Left cardiac atrium (tissue), 4 donors: ENCODE measurements around the gene SPECC1L. TPM values are rescaled to one million over a fixed set of nuclear protein-coding genes. Genes with fewer than 3 reads are reported as not detected.

ENCODE experiments used
- ATAC-seq, 2 donors: fragments of 200-7000 bp; cut with Tn5 transposase; one replicate each; pipeline ENCODE4 v1.9.1; 2020; ENCODE audit warnings: mild to moderate bottlenecking in 2 of 2, moderate library complexity in 2 of 2
- DNase-seq: peaks from one replicate; pipeline ENCODE4 v3.0.0-alpha.2; 2020
- intact Hi-C, 2 donors: fragments of 100-400 bp; cut with DNase I; formaldehyde crosslinking; loops; one replicate each; pipeline versions ENCODE4 v1.14.1 to v1.15.1; 2022 to 2023
- total RNA-seq, 2 donors: library from RNA; stranded (reverse); fragmentation: NEBNext Ultra II Directional; extraction: Animal tissue kit (Norgen Biotek cat#: 25700); gene quantifications; one replicate each; pipeline ENCODE4 v1.2.1, GENCODE V29; 2021
- donor health status: DM: no; HTN: yes; CAD: no.
- donor health status: DM: no; HTN: yes; CAD: no; lungs with severe emphysema.
- donor health status: DM: yes; HTN: yes; CAD: no.
- donor health status: Dilated cardiomyopathy.

SPECC1L gene
- total RNA-seq, 2 donors from 2014 or later, result 54.5 to 59.1 TPM

DNA sequence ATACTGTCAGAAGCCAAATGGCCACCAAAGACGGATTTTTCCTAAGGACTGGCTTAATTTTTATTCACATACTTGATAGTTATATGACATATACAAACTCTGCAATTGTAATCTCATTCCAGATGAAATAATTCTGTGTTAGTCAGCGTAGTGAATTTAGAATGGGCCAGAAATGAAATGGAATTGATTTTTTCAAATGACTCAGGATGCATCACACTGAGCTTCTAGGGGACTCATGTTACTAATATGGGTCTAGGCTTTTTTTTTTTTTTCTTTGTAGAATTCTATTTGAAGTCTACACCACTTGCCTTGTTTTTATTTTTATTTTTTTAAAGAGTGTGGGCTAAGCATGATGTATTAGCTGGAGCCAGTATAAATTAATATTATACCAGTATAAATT is 62.7 kb downstream of the SPECC1L start:
- ATAC-seq (no peak), DNase-seq (no peak)
- intact Hi-C loops, result no loop called here

DNA sequence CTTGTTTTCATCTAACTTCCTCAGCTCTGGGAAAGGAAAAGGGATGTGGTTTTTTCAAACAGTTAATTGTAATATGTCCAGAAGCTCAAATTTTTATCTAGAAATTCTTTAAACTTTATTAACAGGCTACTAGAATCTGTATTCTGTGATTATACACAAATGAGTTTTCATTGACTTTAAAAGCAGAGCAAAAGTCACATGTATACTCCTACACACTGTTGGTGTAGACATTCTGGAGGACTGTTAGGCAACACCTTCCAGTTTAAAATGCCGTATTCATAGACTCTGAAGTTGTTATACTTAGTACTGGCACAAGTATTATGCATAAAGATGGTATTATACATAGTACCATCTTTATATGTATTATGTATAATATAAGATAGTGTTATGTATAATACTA is 64.9 kb downstream of the SPECC1L start:
- intact Hi-C loops, result no loop called here
- DNase-seq (no peak), ATAC-seq (no peak)

DNA sequence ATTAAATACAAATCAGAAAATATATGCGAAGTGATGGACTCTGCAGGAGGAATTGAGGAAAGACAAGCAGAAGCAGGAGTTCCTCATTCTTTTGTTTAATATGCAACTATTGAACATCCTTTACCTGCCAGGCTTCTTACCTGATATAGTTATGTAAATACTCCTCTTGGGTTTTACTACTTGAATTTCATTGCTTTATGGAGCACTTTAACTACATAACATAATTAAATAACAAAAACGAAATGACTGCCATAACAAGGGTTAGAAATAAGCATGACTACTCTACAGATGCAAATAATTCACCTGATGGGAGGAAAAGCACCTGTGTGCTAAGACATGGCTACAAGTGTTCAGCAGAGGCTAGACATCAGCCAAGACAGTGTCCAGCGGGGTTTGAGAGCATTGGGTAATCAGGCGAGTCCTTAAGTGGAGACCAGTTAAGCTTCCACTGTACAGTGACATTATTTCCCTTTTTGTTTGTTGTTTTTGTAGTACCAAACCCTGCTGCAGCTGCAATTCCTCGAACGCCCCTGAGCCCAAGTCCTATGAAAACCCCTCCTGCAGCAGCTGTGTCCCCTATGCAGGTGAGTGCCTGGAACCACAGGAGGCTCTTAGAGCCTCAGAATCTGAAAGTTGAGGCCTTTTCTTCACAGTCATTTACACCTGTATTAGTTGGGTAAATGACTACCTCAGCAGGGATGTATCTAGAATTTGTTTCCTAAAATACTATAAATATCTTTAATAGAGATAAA is 67.4 kb downstream of the SPECC1L start:
- intact Hi-C loops, result no loop called here
- DNase-seq (no peak), ATAC-seq (no peak)

DNA sequence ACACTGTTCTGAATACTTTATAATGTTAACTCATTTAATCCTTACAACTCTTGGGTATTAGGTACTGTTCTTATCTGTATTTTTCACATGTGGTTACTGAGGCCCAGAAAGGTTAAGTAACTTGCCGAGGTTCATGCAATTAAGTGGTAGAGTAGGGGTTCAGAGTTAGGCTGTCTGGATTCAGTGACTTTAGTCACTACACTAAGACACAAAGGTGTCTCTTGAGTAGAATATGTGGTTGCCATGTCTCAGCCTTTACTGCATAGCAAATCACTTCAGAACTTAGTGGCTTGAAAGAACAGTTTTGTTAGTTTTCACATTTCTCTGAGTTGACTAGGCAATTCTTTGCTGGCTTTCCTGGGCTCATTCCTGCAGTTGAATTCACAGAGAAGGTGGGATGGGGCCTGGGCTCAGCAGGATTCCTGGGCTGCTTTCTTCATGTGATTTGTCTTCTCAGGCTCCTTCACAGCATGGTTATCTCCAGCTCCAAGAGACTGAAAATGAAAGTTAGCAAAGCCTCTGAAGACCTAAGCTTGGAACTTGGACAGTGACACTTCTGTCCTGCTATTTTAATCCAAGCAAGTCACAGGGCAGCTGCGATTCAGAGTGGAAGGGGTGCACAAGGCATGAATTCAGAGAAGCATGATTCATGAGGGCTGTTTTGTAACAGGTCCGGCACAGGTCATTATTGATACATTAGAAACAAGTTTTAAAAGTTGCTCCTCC is 68.3 kb downstream of the SPECC1L start:
- peak; percentile 77 to 86 for ATAC-seq
- intact Hi-C loops, result no loop called here
- DNase-seq, result no peak

DNA sequence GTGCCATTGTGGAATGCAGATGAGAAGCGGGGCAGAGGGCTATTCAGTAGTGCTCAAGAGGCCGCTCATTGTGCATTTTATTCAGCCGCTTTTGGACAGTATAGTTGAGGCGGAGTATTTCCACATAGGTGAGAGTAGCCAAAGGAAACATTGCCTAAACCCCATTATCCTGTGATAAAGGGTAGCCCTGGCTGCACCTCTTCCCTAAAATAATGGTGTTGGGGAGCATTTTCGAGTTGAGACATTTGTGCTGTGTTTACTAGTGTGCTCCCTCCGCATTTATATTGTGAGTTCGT is 68.8 kb downstream of the SPECC1L start:
- ATAC-seq (peak in 1 of 2 donors; percentile 30), DNase-seq (no peak)
- intact Hi-C loops, result no loop called here

DNA sequence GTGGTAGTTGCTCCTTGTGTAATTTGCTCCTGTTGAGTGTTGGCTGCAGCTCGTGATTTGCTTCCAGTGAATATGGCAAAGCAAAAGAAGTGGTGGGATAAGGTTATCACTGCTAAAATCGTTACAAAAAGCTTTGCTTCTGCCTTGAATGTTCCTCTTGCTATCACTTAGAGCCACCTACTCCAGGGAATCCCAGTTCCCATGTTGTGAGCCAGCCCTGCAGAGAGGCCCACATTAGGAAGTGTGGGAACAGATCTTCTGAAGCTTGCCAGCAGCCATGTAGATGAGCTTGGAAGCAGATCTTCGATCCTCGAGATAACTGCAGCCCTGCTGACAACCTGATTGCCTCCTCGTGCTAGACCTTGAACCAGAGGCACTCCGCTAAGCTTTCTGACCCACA is 71.0 kb downstream of the SPECC1L start:
- peak in 1 of 2 donors; percentile 54 for ATAC-seq
- DNase-seq, result no peak
- intact Hi-C loops, result no loop called here

DNA sequence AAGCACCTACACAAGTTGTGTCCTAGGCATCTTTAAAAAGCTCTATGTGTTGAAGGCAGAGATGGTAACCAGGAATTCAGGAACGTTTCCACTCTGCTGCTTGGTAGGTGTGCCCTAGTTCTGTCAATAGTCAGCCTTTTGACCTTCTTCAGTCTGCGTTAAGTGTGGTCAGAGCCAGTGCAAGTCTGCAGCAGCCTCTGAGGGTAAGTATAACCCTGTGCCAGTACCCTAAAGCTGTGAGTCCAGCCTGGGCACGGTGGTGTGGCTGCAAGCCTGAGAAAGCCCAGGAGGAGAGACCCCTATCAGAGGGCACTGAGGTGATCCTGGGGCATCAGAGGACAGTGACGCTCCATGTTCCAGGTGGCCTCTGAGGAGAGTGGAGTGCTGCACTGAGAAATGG is 80.0 kb downstream of the SPECC1L start:
- DNase-seq (no peak), ATAC-seq (no peak)
- intact Hi-C loops, result no loop called here

DNA sequence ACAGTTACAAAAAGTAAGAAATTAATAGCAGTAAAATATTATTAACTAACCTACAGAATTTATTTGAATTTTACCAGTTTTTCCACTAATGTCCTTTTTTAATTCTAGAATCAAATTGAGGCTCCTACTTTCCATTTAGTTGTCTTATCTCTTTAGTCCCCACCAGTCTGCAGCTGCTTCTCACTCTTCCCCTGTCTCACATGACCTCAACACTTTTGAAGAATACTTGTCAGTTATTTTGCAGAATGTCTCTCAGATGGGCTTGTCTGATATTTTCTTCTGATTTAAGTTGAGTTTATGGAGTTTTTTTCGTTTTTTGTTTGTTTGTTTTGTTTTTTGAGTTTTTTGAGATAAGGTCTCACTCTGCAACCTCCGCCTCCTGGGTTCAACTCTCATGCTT is 82.5 kb downstream of the SPECC1L start:
- ATAC-seq (no peak), DNase-seq (no peak)
- intact Hi-C loops, result no loop called here

DNA sequence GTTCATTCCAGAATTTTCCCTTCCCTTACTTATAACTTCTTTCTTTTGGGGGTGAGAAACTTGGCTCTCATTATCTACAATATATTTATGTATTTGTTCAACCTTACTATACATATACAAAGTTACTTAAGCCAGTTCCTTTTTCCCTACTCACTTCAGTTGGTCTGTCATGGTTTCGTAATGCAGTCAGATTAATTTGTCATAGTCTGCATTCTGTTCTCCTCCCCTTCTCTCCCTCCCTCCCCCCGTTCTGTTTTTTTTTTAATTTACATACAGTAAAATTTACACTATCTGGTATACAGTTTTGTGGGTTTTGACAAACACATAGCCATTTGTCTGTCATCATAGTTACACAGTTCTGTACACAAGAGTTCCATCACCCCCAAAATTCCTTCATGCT is 84.9 kb downstream of the SPECC1L start:
- DNase-seq (no peak), ATAC-seq (no peak)
- intact Hi-C loops, result no loop called here

DNA sequence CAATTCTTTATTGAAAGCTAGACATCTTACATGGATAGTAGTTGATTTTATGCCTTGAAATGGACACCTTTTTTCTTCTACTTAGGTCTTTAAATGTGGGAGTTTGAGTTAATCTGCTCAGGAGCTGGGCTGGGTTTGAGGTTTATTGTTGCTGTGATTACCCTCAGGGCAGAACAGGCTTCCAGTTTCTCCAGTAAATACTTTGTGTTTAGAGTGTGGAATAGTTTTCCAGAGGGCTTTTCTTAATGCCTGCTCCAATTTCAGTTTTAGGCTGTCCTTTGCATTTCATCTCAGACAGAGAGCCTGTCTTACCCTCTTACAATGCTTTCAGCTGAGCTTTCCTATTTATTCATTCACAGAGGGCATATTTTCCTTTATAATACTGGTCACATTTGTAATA is 86.9 kb downstream of the SPECC1L start:
- ATAC-seq (no peak), DNase-seq (no peak)
- intact Hi-C loops, result no loop called here

DNA sequence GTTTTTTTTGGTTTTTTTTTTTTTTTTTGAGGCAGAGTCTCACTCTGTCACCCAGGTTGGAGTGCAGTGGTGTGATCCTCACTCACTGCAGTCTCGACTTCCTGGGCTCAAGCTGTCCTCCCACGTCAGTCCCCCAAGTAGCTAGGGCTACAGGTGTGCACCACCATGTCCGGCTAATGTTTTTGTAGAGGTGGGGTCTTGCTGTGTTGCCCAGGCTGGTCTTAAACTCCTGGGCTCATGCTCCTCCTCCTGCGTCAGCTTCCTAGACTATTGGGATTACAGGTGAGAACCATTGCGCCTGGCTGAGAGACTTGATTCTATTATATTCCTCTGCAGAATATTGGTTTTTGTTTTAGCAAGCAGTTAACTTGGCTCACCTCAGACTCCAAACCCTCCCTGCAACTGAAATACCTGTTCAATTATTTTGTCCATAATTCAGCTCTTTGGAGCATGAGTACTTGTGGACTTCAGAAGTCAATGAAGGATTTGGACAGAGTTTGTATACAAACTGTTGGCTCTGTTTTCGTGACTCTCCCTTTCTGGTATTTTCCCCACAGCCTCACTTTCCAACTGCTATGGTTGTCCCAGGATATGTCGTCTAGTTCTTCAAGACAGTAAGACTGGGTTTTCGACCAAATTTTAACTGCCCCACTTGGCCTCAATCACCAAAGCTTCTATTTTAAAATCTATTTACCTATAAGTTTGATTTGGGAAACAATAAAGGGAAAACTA is 87.6 kb downstream of the SPECC1L start:
- intact Hi-C loops, result no loop called here
- ATAC-seq, result no peak
- no peak for DNase-seq

DNA sequence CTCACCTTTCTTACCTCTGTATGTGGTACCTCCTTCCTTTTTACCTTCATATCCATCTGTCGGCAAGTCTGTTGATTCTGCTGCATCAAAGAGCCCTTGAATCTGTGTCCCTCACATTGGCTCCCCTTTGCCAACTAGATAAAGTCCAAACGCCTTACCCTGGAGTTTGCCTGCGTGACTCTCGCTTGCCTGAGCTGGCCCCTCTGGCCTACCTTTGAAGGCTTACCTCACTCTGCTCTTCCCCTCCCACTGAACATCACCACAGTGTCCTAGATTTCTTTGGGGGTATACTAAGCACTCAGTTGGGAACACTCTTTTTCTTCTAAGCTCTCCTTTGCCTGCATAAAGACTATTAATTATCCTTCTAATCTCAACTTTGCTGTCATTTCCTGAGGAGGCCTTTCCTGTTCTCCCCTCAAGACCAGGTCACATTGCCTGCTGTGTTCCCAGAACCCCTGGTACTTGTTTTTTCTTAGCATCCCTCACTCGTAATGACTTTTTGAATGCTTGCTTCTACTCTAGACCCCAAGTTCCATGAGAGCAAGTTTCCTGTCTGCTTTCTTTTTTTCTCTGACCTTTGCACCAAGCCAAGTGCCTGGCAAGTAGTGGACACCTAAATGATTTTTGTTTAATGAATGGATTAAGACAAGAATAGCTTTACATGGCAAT is 89.0 kb downstream of the SPECC1L start:
- ATAC-seq (no peak), DNase-seq (no peak)
- intact Hi-C loops, result no loop called here

DNA sequence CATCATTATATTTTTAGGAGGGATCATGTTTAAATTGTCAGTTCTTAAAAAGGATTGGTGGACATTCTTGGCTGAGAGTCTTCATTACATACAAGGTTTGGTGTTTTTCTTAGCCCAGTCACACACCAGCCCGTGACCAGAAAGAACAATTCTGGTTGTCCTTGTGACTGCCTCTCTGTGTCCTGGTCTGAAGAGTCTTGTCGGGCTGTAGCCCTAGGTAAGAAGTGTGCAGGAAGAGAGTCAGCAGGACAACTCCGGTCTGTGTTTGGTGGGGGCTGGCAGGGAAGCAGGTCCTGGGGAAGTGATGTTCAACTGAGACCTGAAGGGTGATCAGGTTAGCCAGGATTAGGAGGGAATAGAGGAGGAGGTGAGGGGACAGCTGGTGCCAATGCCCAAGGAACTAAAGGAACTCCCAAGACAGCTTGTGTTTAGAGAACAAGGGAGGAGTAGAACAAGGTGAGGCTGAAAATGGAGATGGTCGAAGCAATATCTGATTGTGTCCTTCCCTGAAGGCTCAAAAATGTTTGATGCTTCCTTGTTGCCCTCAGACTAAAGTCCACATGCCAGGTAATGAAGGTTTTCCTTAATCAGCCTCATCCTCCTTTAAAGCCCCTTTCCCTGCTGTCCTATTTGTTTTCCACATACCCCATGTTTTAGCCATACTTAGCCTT is 91.5 kb downstream of the SPECC1L start:
- DNase-seq (no peak), ATAC-seq (no peak)
- intact Hi-C loops, result no loop called here

DNA sequence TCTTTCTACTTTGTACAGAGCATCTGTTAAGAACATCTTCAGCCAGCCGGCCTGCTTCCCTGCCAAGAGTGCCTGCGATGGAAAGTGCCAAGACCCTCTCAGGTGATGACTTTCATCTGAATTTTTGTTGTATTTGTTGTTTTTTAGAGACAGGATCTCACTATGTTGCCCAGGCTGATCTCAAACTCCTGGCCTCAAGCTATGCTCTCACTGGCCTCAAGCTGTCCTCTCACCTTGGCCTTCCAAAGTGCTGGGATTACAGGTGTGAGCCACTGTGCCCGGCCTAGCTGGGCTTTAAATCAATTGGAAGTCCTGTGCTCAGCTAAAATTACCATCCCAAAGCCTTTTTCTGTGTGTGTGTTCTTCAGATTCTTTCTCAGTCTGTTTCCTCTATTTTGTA is 92.6 kb downstream of the SPECC1L start:
- intact Hi-C loops, result no loop called here
- DNase-seq, result no peak

DNA sequence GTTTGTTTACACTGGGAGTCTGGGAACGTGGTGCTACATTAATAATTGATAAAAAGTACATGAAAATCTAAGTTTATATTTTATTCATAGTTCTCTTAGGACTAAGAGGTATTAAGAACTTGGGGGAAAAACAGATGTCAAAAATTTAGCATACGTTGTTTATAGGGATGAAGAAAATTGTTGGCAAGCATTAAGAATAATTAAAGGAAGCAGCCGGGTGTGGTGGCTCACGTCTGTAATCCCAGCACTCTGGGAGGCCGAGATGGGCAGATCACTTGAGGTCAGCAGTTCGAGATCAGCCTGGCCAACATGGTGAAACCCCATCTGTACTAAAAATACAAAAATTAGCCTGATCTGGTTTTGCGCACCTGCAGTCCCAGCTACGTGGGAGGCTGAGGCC is 96.1 kb downstream of the SPECC1L start:
- DNase-seq (no peak), ATAC-seq (no peak)
- intact Hi-C loops, result no loop called here

More for the DNA sequence above, 92.6 kb downstream of the SPECC1L start:
- no peak for ATAC-seq

DNA sequence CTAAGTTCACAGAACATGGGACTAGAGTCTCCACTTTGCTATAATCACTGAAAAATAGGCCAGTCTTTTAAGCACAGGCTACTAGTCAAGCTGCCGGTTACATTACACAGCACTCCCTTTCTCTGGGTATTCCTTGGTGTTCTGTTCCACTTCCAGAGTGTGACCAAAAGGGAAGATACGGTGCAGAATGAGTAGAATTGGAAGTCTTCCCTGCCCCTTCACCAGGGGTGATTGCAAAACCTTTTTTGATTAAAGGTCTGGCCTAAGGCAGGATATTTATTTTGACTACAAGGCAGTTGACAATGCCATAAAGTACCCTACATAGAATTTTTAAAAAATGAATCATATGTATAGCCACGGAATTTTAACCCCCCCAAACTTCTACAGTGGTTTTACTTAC is 97.2 kb downstream of the SPECC1L start:
- intact Hi-C loops, result no loop called here
- ATAC-seq, result no peak
- no peak for DNase-seq

DNA sequence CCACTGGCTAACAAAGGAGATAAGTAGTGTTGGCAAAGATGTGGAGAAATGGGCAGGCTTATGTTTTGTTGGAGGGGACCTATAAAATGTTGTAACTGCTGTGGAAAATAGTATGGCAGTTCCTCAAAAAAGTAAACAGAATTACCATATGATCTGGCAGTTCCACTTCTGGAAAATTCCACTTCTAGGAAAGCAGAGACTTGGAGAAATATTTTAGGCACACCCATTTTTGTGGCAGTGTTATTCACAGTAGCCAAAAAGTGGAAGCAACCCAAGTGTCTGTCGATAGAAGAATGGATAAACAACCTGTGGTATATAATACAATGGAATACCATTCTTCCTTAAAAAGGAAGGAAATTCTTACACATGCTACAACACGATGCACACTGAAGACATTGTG is 99.8 kb downstream of the SPECC1L start:
- no peak for ATAC-seq
- DNase-seq, result no peak
- intact Hi-C loops, result no loop called here

DNA sequence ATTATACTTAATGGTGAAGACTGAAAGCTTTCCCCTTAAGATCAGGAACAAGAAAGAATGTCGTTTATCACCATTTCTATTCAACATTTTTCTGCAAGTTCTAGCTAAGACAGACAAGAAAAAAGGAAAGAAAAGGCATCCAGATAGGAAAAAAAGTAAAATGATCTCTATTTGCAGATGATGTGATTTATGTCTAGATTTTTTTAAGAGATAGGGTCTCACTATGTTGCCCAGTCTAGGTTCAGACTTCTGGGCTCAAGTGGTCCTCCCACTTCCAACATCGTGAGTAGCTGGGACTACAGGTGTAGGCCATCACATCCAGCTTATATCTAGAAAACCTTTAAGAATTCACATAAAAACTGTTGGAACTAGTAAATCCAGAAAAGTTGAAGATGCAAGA is 105.4 kb downstream of the SPECC1L start:
- DNase-seq (no peak), ATAC-seq (no peak)
- intact Hi-C loops, result no loop called here

DNA sequence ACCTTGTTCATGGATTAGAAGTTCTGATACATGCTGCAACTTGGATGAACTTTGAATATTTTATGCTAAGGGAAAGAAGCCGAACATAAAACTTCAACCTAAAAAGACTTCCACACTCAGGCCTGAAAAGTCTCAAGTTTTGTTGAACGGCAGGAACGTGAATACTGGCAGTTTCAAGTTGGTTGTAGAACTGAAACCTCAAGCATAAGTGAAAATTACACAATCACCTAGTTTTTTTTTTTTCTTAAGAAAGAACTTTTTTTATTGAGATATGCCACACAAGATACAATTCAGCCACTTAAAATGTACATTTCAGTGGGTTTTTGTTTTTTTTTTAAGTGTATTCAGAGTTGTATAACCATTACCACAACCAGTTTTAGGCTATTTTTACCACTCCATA is 106.0 kb downstream of the SPECC1L start:
- intact Hi-C loops, result no loop called here
- DNase-seq (no peak), ATAC-seq (no peak)

DNA sequence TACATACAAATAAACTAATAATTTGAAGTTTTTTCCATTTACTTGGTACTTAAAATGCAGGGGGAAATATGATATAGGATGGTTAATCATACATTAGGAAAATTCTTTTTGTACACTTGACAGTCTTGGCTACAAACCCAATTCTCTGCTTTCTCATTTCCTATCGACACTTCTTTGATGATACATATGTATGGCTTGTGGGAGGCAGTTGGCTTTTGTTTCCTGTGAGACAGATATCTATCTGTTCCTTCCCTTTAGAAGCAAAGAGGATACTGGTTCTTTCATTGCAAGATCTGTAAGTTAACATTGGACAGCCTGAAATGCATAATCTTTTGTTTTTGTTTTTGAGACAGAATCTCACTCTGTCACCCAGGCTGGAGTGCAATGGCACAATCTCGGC is 108.9 kb downstream of the SPECC1L start:
- intact Hi-C loops, result no loop called here
- DNase-seq, result no peak
- ATAC-seq, result no peak
